Measurements from ENCODE around the gene ANAPC10.

DNA sequence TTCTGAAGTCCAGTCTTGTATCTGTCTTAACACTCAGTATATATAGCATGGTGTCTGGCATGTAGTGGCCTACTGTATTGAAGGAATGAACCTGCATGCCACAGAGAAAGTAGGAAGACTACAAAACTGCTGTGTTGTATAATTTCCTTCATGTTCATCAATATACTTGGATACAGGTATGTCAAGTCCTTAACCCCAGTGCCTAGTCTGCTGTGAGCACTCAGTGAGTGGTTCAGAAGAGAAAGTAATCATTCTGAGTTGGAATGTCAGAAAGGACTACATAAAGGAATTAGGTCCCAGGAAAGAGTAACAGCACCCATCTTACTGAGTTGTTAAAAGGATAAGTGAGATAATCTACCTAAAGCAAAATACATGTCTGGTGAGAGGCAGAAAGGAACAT is 32.1 kb upstream of the ANAPC10 start:
- TF ChIP-seq FOXK2 (IDR thresholded peaks at IDR 0.05) (no peak), BHLHE40 (IDR thresholded peaks at IDR 0.05; ENCODE audit: borderline replicate concordance) (no peak), ARNT (IDR thresholded peaks at IDR 0.05) (no peak), FOXM1 (IDR thresholded peaks at IDR 0.05; ENCODE audit: borderline replicate concordance) (no peak), ZNF384 (IDR thresholded peaks at IDR 0.05) (no peak), TARDBP (IDR thresholded peaks at IDR 0.05) (no peak), HDGF (IDR thresholded peaks at IDR 0.05; ENCODE audit: borderline replicate concordance) (no peak), SP1 (IDR thresholded peaks at IDR 0.05) (no peak), ELF4 (IDR thresholded peaks at IDR 0.05) (no peak), NFRKB (IDR thresholded peaks at IDR 0.05) (no peak), FOXA1 (IDR thresholded peaks at IDR 0.05) (no peak)
- TF ChIP-seq, protein P1, sequence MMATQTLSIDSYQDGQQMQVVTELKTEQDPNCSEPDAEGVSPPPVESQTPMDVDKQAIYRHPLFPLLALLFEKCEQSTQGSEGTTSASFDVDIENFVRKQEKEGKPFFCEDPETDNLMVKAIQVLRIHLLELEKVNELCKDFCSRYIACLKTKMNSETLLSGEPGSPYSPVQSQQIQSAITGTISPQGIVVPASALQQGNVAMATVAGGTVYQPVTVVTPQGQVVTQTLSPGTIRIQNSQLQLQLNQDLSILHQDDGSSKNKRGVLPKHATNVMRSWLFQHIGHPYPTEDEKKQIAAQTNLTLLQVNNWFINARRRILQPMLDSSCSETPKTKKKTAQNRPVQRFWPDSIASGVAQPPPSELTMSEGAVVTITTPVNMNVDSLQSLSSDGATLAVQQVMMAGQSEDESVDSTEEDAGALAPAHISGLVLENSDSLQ (IDR thresholded peaks at IDR 0.05) = no peak

All from HEK293T (cell line).